Head of caudate nucleus (tissue), 42 donors: Measurements from ENCODE around the gene ADPRH.
"Not testable (repeated sequence)": the region's sequence is repeated elsewhere in the genome, so short reads cannot be mapped to it uniquely, and the experiment has no call there.

Experiments used
- DNase-seq, 42 donors: peaks; one replicate each; pipeline versions ENCODE4 v3.0.0 to v3.0.0-alpha.2; 2020 to 2021; ENCODE audit warnings: mixed read lengths in 7 of 42
- intact Hi-C: fragments of 100-400 bp; cut with DNase I; formaldehyde crosslinking; loops from one replicate; pipeline ENCODE4 v1.15.0; 2022

Gene ADPRH

DNA sequence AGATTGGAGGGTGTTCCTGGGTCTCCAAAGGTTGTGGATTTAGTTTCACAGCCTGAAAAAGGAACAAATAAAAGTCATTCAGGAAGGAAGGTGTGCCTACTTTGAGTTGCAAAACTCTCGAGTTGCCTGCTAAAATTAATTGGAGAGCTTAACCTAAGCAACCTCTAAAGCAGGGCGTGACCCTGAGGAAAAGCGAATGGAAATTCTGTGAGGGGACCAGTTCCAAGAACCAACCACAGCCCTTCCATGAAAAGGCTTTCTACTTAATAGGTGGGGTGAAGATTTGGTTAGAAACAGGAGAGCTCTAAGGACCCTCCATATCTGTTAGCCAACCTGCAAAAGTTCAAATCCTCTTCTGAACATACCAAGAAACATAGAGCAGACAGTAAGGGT, 21.4 kb upstream of the ADPRH start:
- intact Hi-C loops: no loop called here
- DNase-seq: no peak

- intact Hi-C loops: no loop called here
- DNase-seq: no peak
Observed at GRCh38 chr3:119558626-119559317, 20.5 kb upstream of the ADPRH start.

DNA sequence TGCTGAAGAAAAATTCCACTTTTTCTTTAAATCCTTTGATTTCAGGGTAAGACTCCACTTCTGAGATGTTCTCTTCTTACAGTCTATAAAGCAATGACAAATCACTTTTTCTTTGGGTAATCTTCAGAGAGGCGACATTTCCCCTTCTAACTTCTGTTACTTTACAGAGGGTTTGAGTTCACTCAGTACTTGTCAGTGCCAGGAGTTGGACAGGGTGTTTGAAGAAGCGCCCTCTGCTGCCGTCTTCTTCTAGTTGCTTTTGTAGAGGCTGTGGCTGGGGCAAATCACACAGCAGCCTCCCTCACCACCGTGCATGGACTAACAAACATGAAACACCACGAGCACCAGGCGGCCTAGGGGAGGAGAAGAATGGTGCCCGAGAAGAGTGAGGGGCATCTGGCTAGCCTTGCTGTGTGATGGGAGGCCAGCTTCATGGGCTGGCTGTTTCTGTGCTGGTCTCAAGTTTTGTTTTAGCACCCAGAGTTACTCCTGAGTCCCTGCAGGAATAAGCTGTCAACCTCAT, 19.8 kb upstream of the ADPRH start, which contains the start of gene CD80:
Gene CD80 (minus strand): TSS at position 174 of the 523 bp plus-strand sequence. CDS start 1,886 bp downstream, outside the sequence.
- peak in 30 of 42 donors; percentile 15 to 62 (median 37) for DNase-seq
- intact Hi-C loops: no loop called here

- peak in 2 of 42 donors; percentile 12 to 17 for DNase-seq
- intact Hi-C loops: no loop called here
Observed at GRCh38 chr3:119560160-119560559, 19.1 kb upstream of the ADPRH start.

GRCh38 chr3:119562307-119562961, 16.9 kb upstream of the ADPRH start:
- DNase-seq: no peak
- intact Hi-C loops: no loop called here

GRCh38 chr3:119563334-119563733, 16.0 kb upstream of the ADPRH start:
- DNase-seq, intact Hi-C loops: not testable (repeated sequence)

DNA sequence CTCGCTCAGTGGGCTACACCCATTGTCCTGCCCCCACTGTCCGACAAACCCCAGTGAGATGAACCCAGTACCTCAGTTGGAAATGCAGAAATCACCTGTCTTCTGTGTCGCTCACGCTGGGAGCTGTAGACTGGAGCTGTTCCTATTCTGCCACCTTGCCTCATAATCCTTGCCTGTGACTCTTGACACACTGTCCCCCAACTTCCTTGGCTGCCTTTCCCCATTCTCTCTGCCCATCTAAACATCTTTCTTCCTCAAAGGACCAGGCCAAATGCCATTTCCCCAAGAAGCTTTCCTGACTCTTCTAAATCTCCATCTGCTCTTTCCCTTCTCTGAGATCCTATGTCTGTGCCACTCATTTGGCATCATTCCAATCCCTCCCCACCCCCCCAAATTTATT, 10.1 kb upstream of the ADPRH start:
- intact Hi-C loops: no loop called here
- DNase-seq: no peak

DNA sequence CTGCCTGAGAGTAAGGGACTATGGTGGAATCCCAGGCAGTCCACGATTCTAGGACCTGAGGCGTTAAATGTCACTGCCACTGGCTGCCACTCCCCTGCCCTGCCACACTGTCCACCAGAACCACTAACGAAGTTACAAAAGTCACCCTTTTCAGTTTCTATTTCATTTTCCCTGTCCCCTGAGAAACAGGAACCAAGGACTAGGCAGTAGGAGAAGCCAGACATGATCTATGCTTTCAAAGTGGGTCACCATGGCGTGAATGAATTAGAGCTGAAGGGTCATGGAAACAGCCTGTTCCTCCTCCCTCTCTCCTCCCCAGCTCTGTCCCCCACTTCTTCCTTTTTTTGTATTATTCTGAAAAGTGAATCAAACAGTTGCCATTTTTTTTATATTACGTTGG, 9.1 kb upstream of the ADPRH start:
- intact Hi-C loops: no loop called here
- DNase-seq: peak in 2 of 42 donors; percentile 6 to 7

- intact Hi-C loops: no loop called here
- DNase-seq: no peak
Observed at GRCh38 chr3:119571230-119571629, 8.1 kb upstream of the ADPRH start.

DNA sequence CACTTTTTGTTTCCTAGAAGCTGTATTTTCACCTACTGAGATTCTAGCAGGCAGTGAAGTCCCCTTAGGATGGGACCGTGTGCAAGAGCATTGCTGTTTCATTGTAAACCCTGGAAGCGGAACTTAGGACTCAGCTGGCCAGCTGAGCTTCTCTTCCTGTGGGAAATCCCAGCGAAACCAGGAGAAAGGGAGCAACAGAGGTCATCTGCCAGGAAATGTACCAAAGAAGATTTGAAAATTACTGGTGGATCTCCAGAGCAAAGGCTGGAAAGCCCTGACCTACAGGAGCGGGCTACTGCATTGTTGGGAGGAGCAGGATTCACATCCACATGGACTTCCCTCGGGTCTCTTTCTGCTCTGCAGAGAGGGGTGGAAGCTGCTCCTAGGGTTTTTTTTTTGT, 7.6 kb upstream of the ADPRH start:
- DNase-seq: no peak
- intact Hi-C loops: no loop called here

DNA sequence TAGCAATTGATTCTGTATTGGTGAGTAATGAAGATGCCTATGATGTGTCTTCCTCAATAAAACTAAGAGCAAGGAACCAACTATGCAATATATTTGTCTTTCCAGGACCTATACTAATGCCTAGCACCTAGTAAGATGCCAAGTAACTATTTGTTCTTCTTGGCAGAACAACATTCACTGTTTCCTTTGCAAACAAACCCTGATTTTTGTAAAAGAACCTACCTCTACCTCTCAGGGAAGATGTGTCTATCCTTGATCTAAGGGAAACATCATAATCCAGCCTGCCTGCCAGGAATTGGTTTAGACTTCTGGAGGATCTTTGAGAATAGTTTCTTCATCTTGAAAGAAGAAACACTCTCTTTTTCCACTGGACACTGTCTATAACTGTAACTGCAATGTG, 3.8 kb upstream of the ADPRH start:
- intact Hi-C loops: no loop called here
- no peak for DNase-seq

DNA sequence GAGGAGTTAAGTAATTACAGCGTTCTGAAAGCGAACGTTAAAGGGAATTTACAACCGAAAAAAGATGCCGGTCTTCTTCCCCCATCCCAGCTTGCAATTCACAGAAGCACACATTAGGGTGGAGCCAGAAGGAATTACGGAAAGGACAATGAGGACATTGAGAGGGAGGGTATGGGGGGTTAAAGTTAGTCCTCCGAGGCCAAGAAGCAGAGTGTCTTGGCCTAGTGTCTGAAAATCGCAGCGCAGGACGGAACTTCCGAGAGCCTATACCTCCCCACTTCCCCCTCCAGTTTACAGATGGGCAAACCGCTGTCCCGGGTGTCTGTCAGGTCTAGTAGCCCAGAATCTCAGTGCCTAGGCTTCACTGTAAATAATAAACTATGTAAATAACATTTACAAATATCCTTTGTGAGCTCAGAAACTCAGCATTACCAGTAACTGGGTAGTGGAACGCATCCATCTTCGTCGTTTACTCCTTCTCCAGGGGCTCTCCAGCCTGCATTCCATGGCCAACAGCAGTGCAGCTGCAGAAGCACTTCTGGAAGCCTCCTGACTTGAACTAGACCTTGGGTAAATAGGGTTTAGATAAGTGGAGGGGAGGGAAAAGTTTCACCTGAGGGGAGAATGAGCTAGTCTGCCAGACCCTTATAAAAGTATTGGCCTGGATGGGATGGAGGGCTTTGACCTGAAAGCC, 922 bp downstream of the ADPRH start:
- intact Hi-C loops: no loop called here
- peak in 15 of 42 donors; percentile 11 to 51 (median 23) for DNase-seq

DNA sequence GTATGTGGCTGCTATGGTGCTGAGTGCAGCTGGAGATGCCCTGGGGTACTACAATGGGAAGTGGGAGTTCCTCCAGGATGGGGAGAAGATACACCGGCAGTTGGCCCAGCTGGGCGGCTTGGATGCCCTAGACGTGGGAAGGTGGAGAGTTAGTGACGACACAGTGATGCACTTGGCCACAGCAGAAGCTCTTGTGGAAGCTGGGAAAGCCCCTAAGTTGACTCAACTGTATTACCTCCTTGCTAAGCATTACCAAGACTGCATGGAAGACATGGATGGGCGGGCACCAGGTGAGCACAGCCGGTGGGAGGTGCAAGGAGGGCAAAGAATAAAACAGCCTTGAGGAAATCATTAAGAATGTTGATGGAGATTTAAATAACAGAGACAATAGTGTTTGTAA, 2.9 kb downstream of the ADPRH start:
- intact Hi-C loops: no loop called here
- no peak for DNase-seq

DNA sequence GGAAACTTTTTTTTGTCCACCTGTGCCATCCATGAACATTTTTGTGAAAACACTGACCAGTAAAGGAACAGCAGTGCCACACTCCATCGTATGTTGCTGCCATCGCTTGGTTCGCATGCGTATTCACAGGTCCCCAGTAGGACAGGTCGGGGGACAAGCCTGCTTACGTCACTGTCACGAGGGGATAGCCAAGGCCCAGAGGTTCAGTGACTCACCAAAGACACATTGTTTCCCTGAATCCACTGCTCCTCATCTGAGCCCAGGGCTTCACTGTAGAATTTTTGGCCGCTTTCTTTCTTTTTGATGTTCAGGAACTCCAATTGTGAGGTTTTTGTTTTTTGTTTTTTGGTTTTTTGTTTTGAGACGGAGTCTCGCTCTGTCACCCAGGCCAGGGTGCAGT, 5.9 kb downstream of the ADPRH start:
- DNase-seq: no peak
- intact Hi-C loops: no loop called here

GRCh38 chr3:119585856-119586570, 6.7 kb downstream of the ADPRH start:
- intact Hi-C loops: no loop called here
- DNase-seq: no peak

- no peak for DNase-seq
- intact Hi-C loops: no loop called here
Observed at GRCh38 chr3:119586733-119587172, 7.5 kb downstream of the ADPRH start.

GRCh38 chr3:119588112-119588511, 8.8 kb downstream of the ADPRH start:
- intact Hi-C loops: no loop called here
- DNase-seq: peak in 28 of 42 donors; percentile 13 to 66 (median 36)

GRCh38 chr3:119589102-119589773, 9.9 kb downstream of the ADPRH start:
- intact Hi-C loops: no loop called here
- DNase-seq: peak in 2 of 42 donors; percentile 11 to 20

- no peak for DNase-seq
- intact Hi-C loops: no loop called here
Observed at GRCh38 chr3:119590706-119591105, 11.4 kb downstream of the ADPRH start.
